Measurements from ENCODE around the gene EDARADD. TPM values are rescaled to one million over a fixed set of nuclear protein-coding genes. Genes with fewer than 3 reads are reported as not detected.

EDARADD gene
- polyA plus RNA-seq, 3 donors: 0.42 to 1.6 TPM; not detected in 1

GRCh38 chr1:236523704-236524141, 129.6 kb downstream of the EDARADD start, which contains the start of gene LGALS8:
Gene LGALS8 (plus strand): TSS chr1:236523982. CDS start chr1:236526071, 2,089 bp downstream.
- 0 to 3% (median 1%) methylated on average over 34 to 35 of the region's 35 CpGs for WGBS, 3 donors
- peak within 1 kb of the TSS; percentile 70 for H3K27ac ChIP-seq (ENCODE audit: low read depth, low read length)

- peak overlapping the region; percentile 70 for H3K27ac ChIP-seq (ENCODE audit: low read depth, low read length)
- WGBS, 3 donors: 0% methylated on average over 32 of the region's 32 CpGs
These were observed 130.2 kb downstream of the EDARADD start for GRCh38 chr1:236524142-236524894.

DNA sequence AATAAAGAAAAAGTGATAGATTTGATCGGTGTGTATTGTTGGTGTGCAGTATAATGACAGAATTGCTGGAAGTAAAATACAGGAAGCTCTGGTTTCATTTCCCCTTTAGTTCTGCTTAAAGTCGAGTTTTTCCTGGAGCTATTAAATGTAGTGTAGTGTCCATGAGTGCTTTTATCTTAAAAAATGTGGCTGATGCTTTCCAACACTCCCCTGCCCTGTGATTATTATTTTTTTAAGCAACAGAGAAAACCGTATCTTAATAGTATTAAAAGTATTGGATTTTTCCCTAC, 130.8 kb downstream of the EDARADD start:
- 3 to 12% (median 7%) methylated on average over 3 of the region's 3 CpGs for WGBS, 3 donors
- no peak overlapping the region for H3K27ac ChIP-seq (ENCODE audit: low read depth, low read length)

DNA sequence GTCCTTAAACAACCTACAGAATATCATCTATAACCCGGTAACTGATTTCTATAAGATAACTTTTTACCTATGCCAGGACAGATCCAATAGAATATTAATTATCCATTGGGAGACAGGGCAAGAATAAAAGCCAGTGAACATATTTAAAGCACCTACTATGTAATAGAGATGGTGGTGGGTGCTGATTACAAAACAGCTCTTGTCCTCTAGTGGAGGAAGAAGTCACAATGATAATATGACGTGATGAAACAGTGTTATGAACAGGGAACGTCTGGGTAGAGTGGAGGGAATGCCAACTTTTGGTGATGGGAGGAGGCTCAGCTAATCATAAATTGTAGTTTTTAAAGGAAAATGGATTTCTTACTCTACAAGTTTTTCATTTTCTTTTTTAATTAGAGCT, 132.0 kb downstream of the EDARADD start:
- no peak overlapping the region for H3K27ac ChIP-seq (ENCODE audit: low read depth, low read length)
- WGBS, 3 donors: 61 to 83% (median 69%) methylated on average over 3 of the region's 3 CpGs

- WGBS, 3 donors: 86 to 92% (median 87%) methylated on average over 1 of the region's 1 CpG
These were observed 136.2 kb downstream of the EDARADD start for GRCh38 chr1:236530286-236530685.

DNA sequence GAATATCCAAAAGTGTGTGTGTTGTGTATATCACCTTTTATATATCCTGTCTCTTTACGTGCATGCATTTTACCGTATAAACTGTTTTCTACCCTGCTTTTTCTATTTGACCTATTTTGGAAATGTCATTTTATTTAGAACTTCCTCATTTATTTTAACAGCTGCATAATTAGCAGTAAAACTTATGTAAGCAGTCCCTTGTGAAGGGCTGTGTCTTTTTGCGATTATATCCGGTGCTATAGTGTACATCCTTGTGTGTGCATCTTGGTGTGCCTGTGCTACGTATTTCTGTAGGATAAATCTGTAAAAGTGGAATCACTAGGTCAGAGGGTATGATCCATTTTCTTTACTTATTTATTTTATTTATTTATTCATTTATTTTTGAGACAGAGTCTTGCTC, 136.9 kb downstream of the EDARADD start:
- 57 to 81% (median 63%) methylated on average over 5 of the region's 5 CpGs for WGBS, 3 donors
- no peak overlapping the region for H3K27ac ChIP-seq (ENCODE audit: low read depth, low read length)

More at GRCh38 chr1:236530286-236530685, 136.2 kb downstream of the EDARADD start:
- no peak overlapping the region for H3K27ac ChIP-seq (ENCODE audit: low read depth, low read length)

DNA sequence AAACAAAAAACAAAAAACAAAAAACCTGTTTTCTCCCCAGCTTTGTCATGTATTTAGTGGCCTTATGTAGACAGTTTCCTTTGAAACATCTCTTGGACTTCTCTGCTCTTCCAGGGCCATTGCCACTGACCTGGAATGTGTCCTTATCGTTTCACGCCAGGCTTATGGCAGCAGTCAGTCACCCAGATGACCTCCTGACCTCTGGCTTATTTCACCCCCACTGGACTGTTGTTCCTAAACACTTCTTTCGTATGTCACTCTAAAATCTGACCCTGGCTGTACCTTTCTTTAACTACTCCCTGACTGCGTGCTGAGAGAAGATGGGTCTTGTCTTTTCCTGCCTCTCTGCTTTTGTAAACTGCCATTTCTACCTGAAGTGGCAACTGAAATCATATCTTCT, 138.8 kb downstream of the EDARADD start:
- 75 to 87% (median 85%) methylated on average over 4 of the region's 4 CpGs for WGBS, 3 donors

GRCh38 chr1:236534151-236534651, 140.1 kb downstream of the EDARADD start:
- WGBS, 3 donors: 79 to 85% (median 80%) methylated on average over 4 of the region's 4 CpGs
- no peak overlapping the region for H3K27ac ChIP-seq (ENCODE audit: low read depth, low read length)

More for the DNA sequence above, 138.8 kb downstream of the EDARADD start:
- no peak overlapping the region for H3K27ac ChIP-seq (ENCODE audit: low read depth, low read length)

Other genes starting within 250 kb of the EDARADD start
- gene ERO1B, start 112.3 kb upstream of the EDARADD start, polyA plus RNA-seq: 10 to 100 TPM in 1 of 3 donors, 1 to 10 TPM in 2; 2.6 to 91.2 (median 6.5) TPM
- gene LGALS8, start 129.7 kb downstream of the EDARADD start, polyA plus RNA-seq: 10 to 100 TPM; 16.2 to 39.7 (median 22.9) TPM
- gene HEATR1, start 210.2 kb downstream of the EDARADD start, polyA plus RNA-seq: 1 to 10 TPM; 4.8 to 8.6 (median 6.0) TPM

All from adipose tissue (tissue), 3 donors.